ENCODE results near the gene TTLL6.

TTLL6 gene

GRCh38 chr17:48735062-48735351, 82.0 kb downstream of the TTLL6 start:
- no peak for DNase-seq

- no peak for DNase-seq
Observed at GRCh38 chr17:48734333-48735061, 82.5 kb downstream of the TTLL6 start.

- DNase-seq, result no peak
Observed at GRCh38 chr17:48733632-48734328, 83.2 kb downstream of the TTLL6 start.

- DNase-seq, result no peak
Observed at GRCh38 chr17:48732688-48733629, 84.1 kb downstream of the TTLL6 start.

GRCh38 chr17:48731355-48731754, 85.7 kb downstream of the TTLL6 start:
- no peak for DNase-seq

- DNase-seq, result no peak
Observed at GRCh38 chr17:48730240-48730550, 86.8 kb downstream of the TTLL6 start.

- DNase-seq, result no peak
Observed at GRCh38 chr17:48729335-48730239, 87.4 kb downstream of the TTLL6 start.

GRCh38 chr17:48728232-48729231, 88.5 kb downstream of the TTLL6 start, which contains the start of gene HOXB13:
HOXB13 (minus strand) TSS chr17:48728750; CDS start chr17:48728593, 157 bp downstream.
- DNase-seq, result no peak

GRCh38 chr17:48727415-48728175, 89.4 kb downstream of the TTLL6 start:
- no peak for DNase-seq

GRCh38 chr17:48726916-48727286, 90.1 kb downstream of the TTLL6 start:
- no peak for DNase-seq

GRCh38 chr17:48726114-48726915, 90.7 kb downstream of the TTLL6 start:
- DNase-seq, result no peak

GRCh38 chr17:48725288-48726064, 91.6 kb downstream of the TTLL6 start:
- no peak for DNase-seq

GRCh38 chr17:48725004-48725287, 92.1 kb downstream of the TTLL6 start:
- no peak for DNase-seq

- no peak for DNase-seq
Observed at GRCh38 chr17:48724251-48725003, 92.6 kb downstream of the TTLL6 start.

- DNase-seq, result no peak
Observed at GRCh38 chr17:48723423-48724250, 93.4 kb downstream of the TTLL6 start.

GRCh38 chr17:48722915-48723422, 94.1 kb downstream of the TTLL6 start, which contains the start of gene PRAC2:
PRAC2 (plus strand) TSS chr17:48723185; CDS start chr17:48724411, 1,226 bp downstream.
- DNase-seq, result no peak
